SKM-1 (cell line): ENCODE data around the gene SERPINF2.
"Not testable (repeated sequence)": the region's sequence is repeated elsewhere in the genome, so short reads cannot be mapped to it uniquely, and the experiment has no call there.

Experiments used
- DNase-seq: peaks from one replicate; lab custom pipeline; 2025; ENCODE audit not compliant: unreplicated experiment; lab: John Stamatoyannopoulos, UW

SERPINF2 gene

GRCh38 chr17:1742371-1743087, at the start of gene SERPINF2:
TSS of gene SERPINF2 (plus strand) at chr17:1742871. CDS start at chr17:1744996, 2,125 bp downstream.
- DNase-seq, result no peak

- DNase-seq, result no peak
Observed at GRCh38 chr17:1693339-1693738, 49.3 kb upstream of the SERPINF2 start.

- DNase-seq, result no peak
Observed at GRCh38 chr17:1695365-1695764, 47.3 kb upstream of the SERPINF2 start.

- no peak for DNase-seq
Observed at GRCh38 chr17:1697681-1698080, 45.0 kb upstream of the SERPINF2 start.

- DNase-seq, result not testable (repeated sequence)
Observed at GRCh38 chr17:1699891-1700290, 42.8 kb upstream of the SERPINF2 start.

DNA sequence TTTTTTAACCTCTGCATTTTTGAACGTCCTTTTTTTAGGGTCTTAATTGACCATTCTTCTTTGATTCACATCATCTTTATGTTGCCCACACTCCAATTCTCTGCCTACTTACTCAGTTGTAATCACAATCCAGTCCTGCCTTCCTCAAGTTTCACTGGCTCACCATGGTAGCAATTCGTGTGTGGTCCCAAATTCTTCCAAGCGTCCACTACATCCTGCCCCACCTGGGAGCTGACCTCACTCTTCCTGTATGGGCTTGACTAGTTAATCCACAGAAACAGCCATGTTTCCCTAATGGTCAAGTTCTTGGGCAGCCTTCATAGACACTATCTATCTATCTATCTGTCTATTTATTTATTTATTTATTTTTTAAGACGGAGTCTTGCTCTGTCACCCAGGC, 39.6 kb upstream of the SERPINF2 start:
- no peak for DNase-seq

DNA sequence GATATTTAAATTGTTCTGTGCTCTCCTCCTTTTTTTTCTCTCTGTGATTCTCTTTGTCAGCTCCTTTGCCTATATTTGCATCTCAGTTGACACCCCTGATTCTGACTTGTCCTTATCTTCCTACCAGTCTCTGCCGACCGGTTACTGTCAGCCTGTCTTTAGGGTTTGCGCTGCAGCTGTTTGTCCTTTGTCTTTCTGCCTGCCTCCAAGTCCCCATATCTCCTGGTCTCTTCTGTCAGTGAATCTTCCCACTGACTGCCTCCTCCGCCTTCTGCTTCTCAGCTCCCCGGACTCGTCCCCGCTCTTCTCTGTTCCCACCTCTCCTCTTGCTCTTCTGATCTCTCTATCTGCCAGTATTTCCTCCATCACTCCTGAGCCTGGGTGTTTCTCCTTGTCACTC, 37.7 kb upstream of the SERPINF2 start:
- DNase-seq, result no peak

- no peak for DNase-seq
Observed at GRCh38 chr17:1707107-1707506, 35.6 kb upstream of the SERPINF2 start.

GRCh38 chr17:1708791-1709346, 33.8 kb upstream of the SERPINF2 start:
- not testable (repeated sequence) for DNase-seq

- DNase-seq, result no peak
Observed at GRCh38 chr17:1709403-1709951, 33.2 kb upstream of the SERPINF2 start.

DNA sequence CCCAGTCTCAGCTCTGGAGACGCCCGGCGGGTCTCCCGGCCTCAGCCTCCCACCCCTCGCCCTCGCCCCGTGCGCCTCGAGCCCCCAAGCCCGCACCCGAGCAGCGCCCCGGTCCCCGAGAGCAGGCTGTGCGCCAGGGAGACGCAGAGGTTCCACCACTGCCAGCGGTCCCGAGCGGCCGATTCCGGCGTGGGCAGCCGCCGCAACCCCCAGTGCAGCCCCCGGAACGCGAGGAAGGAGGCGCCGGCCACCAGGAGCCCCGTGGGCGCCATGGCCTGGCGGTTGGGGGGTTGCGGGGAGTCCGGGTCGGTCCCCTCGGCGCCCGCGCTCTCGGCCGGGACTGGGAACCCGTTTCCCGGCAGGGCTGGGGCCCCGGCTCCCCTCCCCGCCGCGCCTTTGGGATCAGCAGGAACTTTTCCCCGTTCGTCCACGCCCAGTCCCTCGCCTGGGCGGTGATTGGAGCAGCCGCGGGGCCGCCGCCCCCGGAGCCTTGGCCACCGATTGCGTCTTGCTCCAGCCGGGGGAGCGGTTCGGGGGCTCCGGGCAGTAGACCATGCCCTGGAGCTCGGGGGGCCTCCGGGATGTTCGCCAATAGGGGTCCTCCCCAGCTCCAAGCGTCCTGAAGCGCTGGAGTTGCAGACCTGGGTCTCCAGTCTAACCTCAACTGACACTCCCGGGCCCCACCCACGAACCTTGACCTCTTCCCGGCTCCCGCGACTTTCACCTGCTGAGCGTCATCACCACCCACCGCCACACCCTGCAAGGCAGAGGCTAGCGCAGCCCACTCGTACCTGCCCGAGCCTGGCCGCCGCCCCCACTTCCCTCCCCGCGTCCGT, 32.5 kb upstream of the SERPINF2 start, which contains the start of gene TLCD2:
TLCD2 (minus strand) TSS at position 407 of the 836 bp plus-strand sequence; CDS start at position 272, 135 bp downstream.
- no peak for DNase-seq

- no peak for DNase-seq
Observed at GRCh38 chr17:1710807-1711553, 31.7 kb upstream of the SERPINF2 start.

- DNase-seq, result no peak
Observed at GRCh38 chr17:1711804-1712203, 30.9 kb upstream of the SERPINF2 start.

DNA sequence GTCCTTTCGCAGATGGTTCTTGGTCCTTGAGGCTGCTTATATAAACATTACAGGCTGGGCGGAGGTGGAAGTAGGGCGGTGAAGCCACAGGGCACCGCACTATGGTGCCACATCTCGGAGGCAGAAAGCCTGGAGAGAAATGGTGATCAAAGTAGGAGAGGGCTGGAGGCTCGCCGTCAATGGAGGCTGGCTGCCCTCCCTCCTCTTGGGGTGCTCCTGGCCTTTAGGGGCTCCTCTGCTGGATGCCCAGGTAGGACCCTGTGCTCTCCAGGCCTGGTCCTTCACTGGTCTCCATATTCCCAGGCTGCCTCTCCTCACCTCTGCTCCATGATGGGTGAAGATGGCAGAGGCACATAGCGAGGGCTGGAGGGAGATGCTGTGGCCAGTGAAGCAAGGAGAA, 30.4 kb upstream of the SERPINF2 start:
- no peak for DNase-seq

DNA sequence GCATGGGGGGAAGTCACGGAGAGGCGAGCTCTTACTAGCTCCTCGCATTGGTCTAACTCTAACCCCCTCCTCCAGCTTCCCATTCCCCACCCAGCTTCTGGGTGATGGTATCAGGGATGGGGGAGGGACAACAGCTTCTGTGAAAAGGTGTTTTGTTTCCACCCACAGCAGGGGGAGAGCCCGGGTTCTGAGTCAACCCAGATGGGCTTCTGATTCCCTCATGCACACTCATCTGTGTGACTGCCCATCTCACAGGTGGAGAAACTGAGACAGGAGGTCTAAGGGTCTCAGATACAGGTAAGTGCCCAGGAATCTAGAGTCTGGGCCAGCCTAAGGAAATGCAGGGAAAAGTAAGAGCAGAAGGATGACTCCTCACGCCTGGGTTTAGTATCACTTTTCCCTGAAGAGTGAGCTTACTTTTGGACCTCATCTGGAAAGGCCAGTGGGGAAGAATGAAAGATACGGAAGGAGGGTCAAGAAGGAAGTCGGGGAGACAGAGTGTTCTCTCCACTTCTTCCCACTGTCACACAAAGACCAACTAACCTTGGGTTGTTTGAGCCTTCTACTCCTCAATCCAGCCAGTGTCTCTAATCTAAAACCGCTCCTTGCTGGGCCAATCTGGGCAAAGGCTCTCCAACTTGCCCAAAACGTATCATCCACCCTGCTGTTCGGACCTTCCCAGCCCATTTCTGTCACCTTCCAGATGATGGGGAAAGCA, 29.4 kb upstream of the SERPINF2 start:
- DNase-seq, result no peak

- DNase-seq, result no peak
Observed at GRCh38 chr17:1713878-1714426, 28.7 kb upstream of the SERPINF2 start.

DNA sequence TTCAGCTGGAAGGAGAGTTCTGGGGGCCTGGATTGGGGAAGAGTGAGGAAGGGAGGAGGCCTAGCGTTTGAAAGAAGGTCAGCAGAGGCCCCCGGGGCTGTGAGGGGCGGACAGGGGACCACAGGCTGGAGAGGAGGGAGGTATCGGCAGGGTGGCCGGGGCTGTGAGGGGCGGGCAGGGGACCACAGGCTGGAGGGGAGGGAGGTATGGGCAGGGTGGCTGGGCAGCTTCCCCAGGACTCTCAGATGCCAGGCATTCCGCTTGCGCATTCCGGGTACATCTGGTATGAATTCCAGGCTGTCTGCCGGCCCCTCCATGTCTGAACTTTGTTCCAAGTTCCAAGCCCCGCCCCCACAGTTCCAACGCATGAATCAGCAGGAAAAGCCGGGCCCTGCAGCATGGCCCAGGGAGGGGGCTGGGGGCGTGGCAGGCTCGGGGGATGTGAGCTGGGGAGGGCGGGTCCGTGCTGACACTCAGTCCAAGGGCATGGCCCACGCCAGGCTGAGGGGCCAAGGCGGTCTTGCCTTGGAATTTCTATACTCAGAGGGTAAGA, 28.2 kb upstream of the SERPINF2 start:
- DNase-seq, result no peak

DNA sequence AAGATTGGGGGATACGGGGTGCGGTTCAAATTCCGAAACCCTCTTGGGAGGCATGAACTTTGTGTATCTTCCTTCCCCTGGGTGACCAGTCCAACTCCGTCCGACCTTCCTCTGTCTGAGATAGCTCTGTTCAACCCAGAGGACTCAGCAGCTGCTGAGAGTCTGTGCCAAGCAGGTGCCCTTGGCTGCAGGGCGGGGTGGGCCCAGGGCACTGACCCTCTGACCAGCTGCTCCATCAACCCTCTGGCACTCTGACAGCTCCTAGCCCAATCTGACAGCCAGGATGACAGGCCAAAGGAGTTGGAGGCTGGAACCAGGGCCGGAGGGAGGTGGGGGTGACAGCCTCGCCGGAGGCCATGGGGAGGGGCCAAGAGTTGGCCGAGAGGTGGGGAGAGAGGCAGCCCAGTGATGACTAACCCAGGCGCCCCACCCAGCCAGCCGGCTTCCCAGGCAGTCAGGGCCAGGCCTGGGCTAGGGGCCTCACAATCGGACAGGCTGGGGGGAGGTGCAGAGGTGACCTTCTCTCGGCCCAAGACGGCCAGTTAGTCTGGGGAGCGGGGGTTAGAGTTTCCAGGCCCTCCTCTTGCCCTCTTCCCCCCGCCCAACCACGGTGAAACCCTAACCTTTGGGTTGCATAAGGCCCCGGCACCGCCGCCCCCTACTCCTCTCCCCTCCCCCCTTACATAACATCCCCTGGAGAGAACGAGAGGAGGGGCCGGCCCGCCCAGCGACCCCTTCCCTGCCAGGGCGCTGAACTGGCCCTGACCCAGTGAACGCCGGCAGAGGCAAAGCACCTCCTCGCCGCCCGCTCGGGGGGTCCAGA, 27.5 kb upstream of the SERPINF2 start:
- DNase-seq, result no peak

GRCh38 chr17:1715803-1716075, 26.9 kb upstream of the SERPINF2 start:
- DNase-seq, result no peak
